SU-DHL-6 (cell line): ENCODE measurements around the gene KCND3.

Experiments
- H2AFZ ChIP-seq: fragments of 200-600 bp; sonication (generic); 2 replicates; pipeline ENCODE4 v1.6.1; 2014; ENCODE audit warnings: low read depth, mild to moderate bottlenecking, moderate library complexity, mixed read lengths, antibody characterized with exemption, low read length; ENCODE audit not compliant: severe bottlenecking
- H3F3A ChIP-seq: fragments of 200-600 bp; shearing (Covaris generic); 2 replicates; pipeline ENCODE4 v1.6.0; 2016; ENCODE audit warnings: antibody characterized with exemption, mild to moderate bottlenecking; ENCODE audit not compliant: insufficient read depth
- H3K27ac ChIP-seq: fragments of 200-600 bp; sonication (generic); 2 replicates; pipeline ENCODE4 v1.5.1; 2016; ENCODE audit warnings: low read depth, mild to moderate bottlenecking, low read length, moderate library complexity, mixed read lengths
- H3K27me3 ChIP-seq: fragments of 200-600 bp; sonication (generic), shearing (Covaris generic); 2 replicates; pipeline ENCODE4 v1.6.0; 2014; ENCODE audit warnings: mild to moderate bottlenecking, low read length
- H3K36me3 ChIP-seq: fragments of 200-600 bp; sonication (generic); 2 replicates; pipeline ENCODE4 v1.6.1; 2014; ENCODE audit warnings: mild to moderate bottlenecking, low read length, mixed read lengths
- H3K4me2 ChIP-seq: fragments of 300-600, 200-600 bp; shearing (Covaris generic), sonication (generic); 2 replicates; pipeline ENCODE4 v1.6.0; 2014; ENCODE audit warnings: low read length, low read depth, mild to moderate bottlenecking; ENCODE audit not compliant: poor library complexity, severe bottlenecking
- H3K4me3 ChIP-seq: fragments of 200-600 bp; sonication (generic); 2 replicates; pipeline ENCODE4 v1.5.1; 2014; ENCODE audit warnings: antibody characterized with exemption, low read length, mild to moderate bottlenecking, mixed read lengths; ENCODE audit not compliant: insufficient read depth, poor library complexity, severe bottlenecking
- H3K79me2 ChIP-seq: fragments of 200-600 bp; sonication (generic); 2 replicates; pipeline ENCODE4 v1.6.1; 2014; ENCODE audit warnings: mild to moderate bottlenecking, low read length, moderate library complexity; ENCODE audit not compliant: insufficient read depth
- H3K9ac ChIP-seq: fragments of 200-600 bp; sonication (generic); 2 replicates; pipeline ENCODE4 v1.7.0; 2014; ENCODE audit warnings: mild to moderate bottlenecking, low read length
- H3K9me2 ChIP-seq: fragments of 200-600 bp; sonication (generic); replicated peaks from 2 replicates; pipeline ENCODE4 v1.6.1; 2014; ENCODE audit warnings: low read length; ENCODE audit not compliant: insufficient read depth
- H3K9me3 ChIP-seq: fragments of 200-600 bp; sonication (generic); 2 replicates; pipeline ENCODE4 v1.6.1; 2014; ENCODE audit warnings: low read length, mixed read lengths; ENCODE audit not compliant: insufficient read depth
- H4K20me1 ChIP-seq: fragments of 200-600 bp; sonication (generic); 2 replicates; pipeline ENCODE4 v1.6.1; 2014; ENCODE audit warnings: low read depth, mild to moderate bottlenecking, antibody characterized with exemption, low read length, moderate library complexity, mixed read lengths
- EZH2phosphoT487 ChIP-seq: fragments of 200-600 bp; sonication (generic), shearing (Covaris generic); conservative IDR thresholded peaks from 2 replicates; pipeline ENCODE4 v1.6.1; 2018; ENCODE audit warnings: mild to moderate bottlenecking, antibody characterized with exemption, low read length, moderate library complexity, mixed read lengths
- TF ChIP-seq, protein P1 (sequence below): fragments of 200-600 bp; sonication (generic); IDR thresholded peaks from one replicate; pipeline ENCODE4 v1.5.1; 2017; ENCODE audit warnings: antibody characterized with exemption, mild to moderate bottlenecking, low read length, moderate library complexity; ENCODE audit not compliant: insufficient read depth, poor library complexity, severe bottlenecking

The KCND3 gene

DNA sequence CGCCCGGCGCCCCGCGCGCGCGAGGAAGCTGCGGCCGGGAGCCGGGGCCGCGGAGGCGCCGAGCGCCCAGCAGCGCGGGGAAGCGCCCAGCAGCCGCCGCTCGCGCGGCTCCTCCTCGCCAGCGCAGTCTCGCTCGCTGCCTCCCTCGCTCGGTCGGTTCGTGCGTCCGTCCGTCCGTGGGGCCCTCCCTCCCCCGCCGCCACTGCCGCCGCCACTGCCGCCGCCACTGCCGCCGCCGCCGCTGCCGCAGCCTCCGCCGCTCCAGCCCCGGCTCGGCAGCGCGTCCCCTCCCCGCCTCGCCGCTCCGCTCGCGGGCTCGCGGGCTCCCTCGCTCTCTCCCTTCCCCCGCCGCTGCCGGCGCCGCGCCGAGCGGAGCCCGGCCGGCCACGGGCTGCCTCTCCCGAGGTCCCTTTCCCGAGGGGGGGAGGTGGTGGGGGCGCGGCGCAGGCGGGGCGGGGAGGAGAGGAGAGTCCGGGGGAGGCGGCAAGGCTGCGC lies at the start of gene KCND3:
TSS of gene KCND3 (minus strand) at position 138 of the 495 bp plus-strand sequence.
- no peaks in the 10 kb centered on the region for H3K79me2 ChIP-seq
- no peak within 1 kb of the TSS for H3K27ac ChIP-seq
- no peak for TF ChIP-seq EZH2phosphoT487
- TF ChIP-seq, protein P1, sequence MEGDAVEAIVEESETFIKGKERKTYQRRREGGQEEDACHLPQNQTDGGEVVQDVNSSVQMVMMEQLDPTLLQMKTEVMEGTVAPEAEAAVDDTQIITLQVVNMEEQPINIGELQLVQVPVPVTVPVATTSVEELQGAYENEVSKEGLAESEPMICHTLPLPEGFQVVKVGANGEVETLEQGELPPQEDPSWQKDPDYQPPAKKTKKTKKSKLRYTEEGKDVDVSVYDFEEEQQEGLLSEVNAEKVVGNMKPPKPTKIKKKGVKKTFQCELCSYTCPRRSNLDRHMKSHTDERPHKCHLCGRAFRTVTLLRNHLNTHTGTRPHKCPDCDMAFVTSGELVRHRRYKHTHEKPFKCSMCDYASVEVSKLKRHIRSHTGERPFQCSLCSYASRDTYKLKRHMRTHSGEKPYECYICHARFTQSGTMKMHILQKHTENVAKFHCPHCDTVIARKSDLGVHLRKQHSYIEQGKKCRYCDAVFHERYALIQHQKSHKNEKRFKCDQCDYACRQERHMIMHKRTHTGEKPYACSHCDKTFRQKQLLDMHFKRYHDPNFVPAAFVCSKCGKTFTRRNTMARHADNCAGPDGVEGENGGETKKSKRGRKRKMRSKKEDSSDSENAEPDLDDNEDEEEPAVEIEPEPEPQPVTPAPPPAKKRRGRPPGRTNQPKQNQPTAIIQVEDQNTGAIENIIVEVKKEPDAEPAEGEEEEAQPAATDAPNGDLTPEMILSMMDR = no peak
- no peaks in the 10 kb centered on the region for H3K36me3 ChIP-seq
- H3K27me3 ChIP-seq = no peaks in the 10 kb centered on the region
- H4K20me1 ChIP-seq = no peaks in the 10 kb centered on the region
- no peaks in the 10 kb centered on the region for H3K9me3 ChIP-seq
- H3K4me3 ChIP-seq = no peak within 1 kb of the TSS
- H3K9me2 ChIP-seq = no peaks in the 10 kb centered on the region
- no peak within 1 kb of the TSS for H2AFZ ChIP-seq
- no peak within 1 kb of the TSS for H3K9ac ChIP-seq
- H3K4me2 ChIP-seq = no peak within 1 kb of the TSS
- H3F3A ChIP-seq = no peaks in the 10 kb centered on the region

DNA sequence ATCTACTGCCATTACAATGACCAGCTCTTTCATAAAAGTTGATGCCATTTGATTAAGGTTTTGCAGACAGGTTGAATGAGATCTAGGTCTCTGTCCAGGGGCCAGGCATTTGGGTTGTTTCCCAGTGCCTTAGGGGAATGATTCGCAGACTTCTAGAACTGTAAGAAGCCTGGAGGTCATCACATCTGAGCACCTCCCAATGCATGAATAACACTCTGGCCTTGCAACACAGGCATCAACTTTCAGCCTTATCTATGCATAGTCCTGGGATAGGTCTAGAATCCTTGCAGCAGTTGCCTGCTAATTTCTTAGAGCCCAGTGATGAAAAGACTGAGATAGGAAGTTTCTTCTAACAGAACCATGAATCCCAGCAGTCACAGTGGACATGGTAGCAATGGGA lies 44.8 kb upstream of the KCND3 start:
- H4K20me1 ChIP-seq = no peaks in the 10 kb centered on the region

DNA sequence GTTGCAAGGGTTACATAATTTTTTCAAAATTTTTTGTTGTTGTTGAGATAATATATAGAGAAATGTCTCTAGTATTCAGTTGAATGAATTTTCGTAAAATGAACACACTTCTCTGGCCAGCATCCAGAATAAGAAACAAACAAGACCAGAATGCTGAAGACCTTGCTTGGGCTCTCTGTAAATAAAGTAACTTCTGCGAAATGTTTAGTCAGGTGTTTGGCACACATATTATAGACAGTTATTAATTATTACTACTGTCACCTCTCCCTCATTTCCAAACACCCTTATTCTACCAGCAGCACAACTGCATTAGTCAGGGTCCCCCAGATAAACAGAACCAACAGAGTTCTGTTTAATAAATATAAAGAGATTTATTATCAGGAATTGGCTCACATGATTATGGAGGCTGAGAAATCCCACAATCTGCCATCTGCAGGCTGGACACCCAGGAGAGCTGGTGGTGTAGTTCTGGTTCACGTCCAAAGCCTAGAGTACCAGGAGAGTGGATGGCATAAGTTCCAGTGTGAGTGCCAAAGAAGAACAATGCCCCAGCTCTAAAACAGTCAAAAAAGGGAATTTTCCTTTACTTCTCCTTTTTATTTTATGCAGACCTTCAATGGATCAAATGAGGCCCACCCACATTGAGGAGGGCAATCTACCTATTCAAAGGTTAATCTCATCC lies 44.1 kb upstream of the KCND3 start:
- H3K9me3 ChIP-seq = no peaks in the 10 kb centered on the region
- no peaks in the 10 kb centered on the region for H3K79me2 ChIP-seq
- no peak overlapping the region for H3K9ac ChIP-seq
- H2AFZ ChIP-seq = no peak overlapping the region
- H3K4me2 ChIP-seq = no peak overlapping the region
- H3K27me3 ChIP-seq = no peaks in the 10 kb centered on the region
- TF ChIP-seq EZH2phosphoT487 = no peak
- TF ChIP-seq, protein P1 = no peak
- no peaks in the 10 kb centered on the region for H3K9me2 ChIP-seq
- no peaks in the 10 kb centered on the region for H3F3A ChIP-seq
- H3K36me3 ChIP-seq = no peaks in the 10 kb centered on the region
- H4K20me1 ChIP-seq = no peaks in the 10 kb centered on the region
- H3K27ac ChIP-seq = no peak overlapping the region
- H3K4me3 ChIP-seq = no peak overlapping the region

More for the DNA sequence above, 44.8 kb upstream of the KCND3 start:
- TF ChIP-seq EZH2phosphoT487 = no peak
- TF ChIP-seq, protein P1 = no peak
- Histone ChIP-seq H3K9me3 (no peaks in the 10 kb centered on the region), H3K27ac (no peak overlapping the region), H3K4me3 (no peak overlapping the region), H2AFZ (no peak overlapping the region), H3K9ac (no peak overlapping the region), H3K9me2 (no peaks in the 10 kb centered on the region), H3K36me3 (no peaks in the 10 kb centered on the region), H3K27me3 (no peaks in the 10 kb centered on the region), H3K79me2 (no peaks in the 10 kb centered on the region), H3F3A (no peaks in the 10 kb centered on the region), H3K4me2 (no peak overlapping the region)
